Chondrocyte (in vitro differentiated cells): ENCODE results near the gene PFDN4. TPM values are rescaled to one million over a fixed set of nuclear protein-coding genes. Genes with fewer than 3 reads are reported as not detected.

Experiments
- DNase-seq: peaks from one replicate; pipeline ENCODE4 v3.0.0; 2021; ENCODE audit warnings: mixed read lengths, low spot score
- H3K27ac Mint-ChIP-seq: one replicate; pipeline ENCODE4 v1.8.0; 2021; ENCODE audit warnings: mild to moderate bottlenecking, moderate library complexity, mixed read lengths; ENCODE audit not compliant: unreplicated experiment
- H3K27me3 Mint-ChIP-seq: 2 replicates; pipeline ENCODE4 v1.8.0; 2021; ENCODE audit warnings: low read depth, mixed read lengths
- H3K36me3 Mint-ChIP-seq: 2 replicates; pipeline ENCODE4 v1.8.0; 2021; ENCODE audit warnings: low read depth, mixed read lengths
- H3K4me1 Mint-ChIP-seq: 2 replicates; pipeline ENCODE4 v1.8.0; 2021; ENCODE audit warnings: low read depth, mild to moderate bottlenecking, mixed read lengths
- H3K4me3 Mint-ChIP-seq: one replicate; pipeline ENCODE4 v1.8.0; 2021; ENCODE audit warnings: mild to moderate bottlenecking, moderate library complexity, mixed read lengths; ENCODE audit not compliant: unreplicated experiment
- H3K9me3 Mint-ChIP-seq: 2 replicates; pipeline ENCODE4 v1.8.0; 2021; ENCODE audit warnings: low read depth, mixed read lengths
- CTCF ChIP-seq: fragments of 200-600 bp; sonication (generic); IDR thresholded peaks from 2 replicates; pipeline ENCODE4 v1.5.0; 2021; ENCODE audit warnings: antibody characterized with exemption, mild to moderate bottlenecking, moderate library complexity
- total RNA-seq: library from RNA; stranded (reverse); gene quantifications from 3 replicates; pipeline ENCODE4 v1.2.1, GENCODE V29; 2021

The PFDN4 gene
- total RNA-seq, 1 donor from 2014 or later: 18.6 TPM

GRCh38 chr20:54208548-54209176 is 775 bp downstream of the PFDN4 start:
- no peak for DNase-seq
- TF ChIP-seq CTCF: no peak
- H3K9me3 Mint-ChIP-seq: no peaks in the 10 kb centered on the region
- no peaks in the 10 kb centered on the region for H3K36me3 Mint-ChIP-seq
- H3K27ac Mint-ChIP-seq: peak overlapping the region; percentile 82
- peak overlapping the region; percentile 78 for H3K4me3 Mint-ChIP-seq
- no peaks in the 10 kb centered on the region for H3K27me3 Mint-ChIP-seq
- H3K4me1 Mint-ChIP-seq: peaks cover 26% of the 10 kb centered on the region

- Mint-ChIP-seq H3K27me3 (no peaks in the 10 kb centered on the region), H3K4me3 (peak overlapping the region; percentile 78), H3K36me3 (no peaks in the 10 kb centered on the region), H3K9me3 (no peaks in the 10 kb centered on the region), H3K27ac (no peak overlapping the region), H3K4me1 (peaks cover 26% of the 10 kb centered on the region)
- no peak for DNase-seq
- peak; percentile 25 for TF ChIP-seq CTCF
These were observed 1.4 kb downstream of the PFDN4 start for GRCh38 chr20:54209216-54209813.

GRCh38 chr20:54212226-54212625 is 4.3 kb downstream of the PFDN4 start:
- Mint-ChIP-seq H3K27ac (no peak overlapping the region), H3K9me3 (no peaks in the 10 kb centered on the region), H3K4me1 (peaks cover 26% of the 10 kb centered on the region), H3K36me3 (peaks cover 5% of the 10 kb centered on the region), H3K4me3 (no peak overlapping the region), H3K27me3 (no peaks in the 10 kb centered on the region)
- no peak for DNase-seq
- no peak for TF ChIP-seq CTCF

GRCh38 chr20:54212871-54213270 is 5.0 kb downstream of the PFDN4 start:
- Mint-ChIP-seq H3K4me1 (peaks cover 26% of the 10 kb centered on the region), H3K27me3 (no peaks in the 10 kb centered on the region), H3K9me3 (no peaks in the 10 kb centered on the region), H3K4me3 (no peak overlapping the region), H3K36me3 (peaks cover 7% of the 10 kb centered on the region), H3K27ac (no peak overlapping the region)
- TF ChIP-seq CTCF: no peak
- DNase-seq: no peak

- Mint-ChIP-seq H3K27ac (no peak overlapping the region), H3K9me3 (no peaks in the 10 kb centered on the region), H3K36me3 (peaks cover 7% of the 10 kb centered on the region), H3K4me3 (no peak overlapping the region), H3K4me1 (peaks cover 19% of the 10 kb centered on the region), H3K27me3 (no peaks in the 10 kb centered on the region)
- no peak for DNase-seq
- no peak for TF ChIP-seq CTCF
These were observed 6.7 kb downstream of the PFDN4 start for GRCh38 chr20:54214566-54214965.
